Psoas muscle (tissue), 8 donors: ENCODE data around the gene TMEM234. TPM values are rescaled to one million over a fixed set of nuclear protein-coding genes. Genes with fewer than 3 reads are reported as not detected.

Experiments
- ATAC-seq, 4 donors: fragments of 200-7000 bp; cut with Tn5 transposase; one replicate each; pipeline ENCODE4 v1.9.1; 2020; ENCODE audit warnings: moderate library complexity in 3 of 4, mild to moderate bottlenecking in 2 of 4
- DNase-seq, 2 donors: peaks; one replicate each; pipeline ENCODE4 v3.0.0-alpha.2; 2020
- H3K27ac ChIP-seq: fragments of 200-600 bp; one replicate; pipeline ENCODE4 v1.8.0; 2022
- H3K27me3 ChIP-seq, 3 donors: fragments of 200-600 bp in 1 of 3; one replicate each; pipeline versions ENCODE4 v1.6.1 to v1.8.0; 2013 to 2022; ENCODE audit warnings: low read length in 2 of 3, mild to moderate bottlenecking in 2 of 3, moderate library complexity in 1 of 3; ENCODE audit not compliant: insufficient read depth in 3 of 3
- H3K36me3 ChIP-seq, 2 donors: fragments of 200-600 bp in 1 of 2; one replicate each; pipeline versions ENCODE4 v1.6.1 to v1.8.0; 2013 to 2022; ENCODE audit warnings: low read depth in 1 of 2, mild to moderate bottlenecking in 1 of 2, moderate library complexity in 1 of 2; ENCODE audit not compliant: insufficient read depth in 1 of 2
- H3K4me1 ChIP-seq: fragments of 200-600 bp; one replicate; pipeline ENCODE4 v1.8.0; 2022
- H3K4me3 ChIP-seq: fragments of 200-600 bp; one replicate; pipeline ENCODE4 v1.8.0; 2022; ENCODE audit warnings: mild to moderate bottlenecking
- H3K9me3 ChIP-seq: fragments of 200-600 bp; one replicate; pipeline ENCODE4 v1.8.0; 2022
- WGBS, 3 donors: extraction: QIAGEN DNeasy Blood & Tissue Kit; methylation state at CpG; one replicate each; pipeline versions ENCODE4 v1.1.6 to v1.1.7; 2013; 5-methylcytosine and 5-hydroxymethylcytosine counted together
- intact Hi-C, 2 donors: fragments of 100-400 bp; cut with DNase I; formaldehyde crosslinking; loops; one replicate each; pipeline versions ENCODE4 v1.11.0 to v1.14.2; 2022
- polyA plus RNA-seq, 3 donors: library from polyadenylated mRNA; stranded (reverse); fragments of 200-250 nt; gene quantifications; one replicate each; pipeline ENCODE4 v1.2.3, GENCODE V29; 2013
- total RNA-seq, 4 donors: library from RNA; stranded (reverse); fragmentation: NEBNext Ultra II Directional in 2 of 4; extraction: Animal tissue kit (Norgen Biotek cat#: 25700) in 2 of 4; gene quantifications; one replicate each; pipeline versions ENCODE4 v1.2.1 to v1.2.4, GENCODE V29; 2021 to 2023
- TF ChIP-seq, protein P1 (sequence below): fragments of 200-600 bp; IDR thresholded peaks from one replicate; pipeline ENCODE4 v1.8.0; 2022; ENCODE audit warnings: antibody characterized with exemption
- donor health status: healthy with polysubstance abuse.
- donor health status: DM: no; HTN: no; CAD: no; lungs with moderate emphysema.
- donor health status: Bipolar disorder and iron deficiency.
- donor health status: healthy.
- donor health status: DM: yes; HTN: yes; CAD: no.
- donor health status: DM: no; HTN: no; CAD: no.
- donor health status: DM: no; HTN: no; CAD: no.
- donor health status: DM: yes; HTN: yes; CAD: no.

TMEM234 gene
- total and polyA plus RNA-seq, 7 donors, result 2.6 to 9.8 (median 5.7) TPM

DNA sequence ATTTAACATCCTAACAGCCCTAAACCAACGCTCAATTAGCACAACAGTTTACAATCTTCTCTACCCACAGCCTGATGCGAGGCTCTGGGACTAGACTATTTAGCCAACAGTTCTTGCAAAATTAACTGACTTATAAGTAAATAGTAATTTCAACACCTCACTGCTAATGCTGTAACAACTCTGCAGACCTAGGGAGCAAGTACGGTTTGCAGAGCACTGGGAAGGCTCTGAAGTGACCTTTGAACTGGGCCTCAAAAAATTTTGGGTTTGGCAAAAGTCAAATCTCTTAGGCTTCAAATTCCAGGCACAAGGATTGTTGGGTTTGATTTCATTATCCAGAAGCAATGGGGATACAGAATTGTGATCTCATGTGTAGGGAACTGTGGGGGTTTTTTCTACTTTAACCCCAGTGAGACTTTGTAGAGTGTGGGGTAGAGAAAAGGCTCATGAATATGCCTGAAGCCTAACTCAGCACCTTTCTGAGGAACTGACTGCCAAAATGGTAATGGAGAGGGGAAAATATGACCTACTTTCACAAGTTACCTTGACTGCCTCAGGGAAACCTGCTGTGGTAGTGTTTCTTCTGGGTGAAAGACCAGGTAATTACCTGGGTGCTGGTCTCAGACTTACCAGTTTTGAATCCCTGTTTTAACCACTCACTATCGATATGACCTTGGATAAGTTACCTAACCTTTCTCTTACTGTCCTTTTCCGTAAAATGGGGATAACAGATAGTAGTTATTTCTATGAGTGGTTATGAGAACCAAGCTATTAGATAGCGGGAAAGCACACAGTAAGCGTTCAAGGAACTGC lies 43.6 kb downstream of the TMEM234 start:
- peaks cover 29% of the 10 kb centered on the region for H3K4me1 ChIP-seq
- H3K27ac ChIP-seq, result peak overlapping the region; percentile 98
- DNase-seq (no peak), ATAC-seq (no peak)
- TF ChIP-seq, protein P1, sequence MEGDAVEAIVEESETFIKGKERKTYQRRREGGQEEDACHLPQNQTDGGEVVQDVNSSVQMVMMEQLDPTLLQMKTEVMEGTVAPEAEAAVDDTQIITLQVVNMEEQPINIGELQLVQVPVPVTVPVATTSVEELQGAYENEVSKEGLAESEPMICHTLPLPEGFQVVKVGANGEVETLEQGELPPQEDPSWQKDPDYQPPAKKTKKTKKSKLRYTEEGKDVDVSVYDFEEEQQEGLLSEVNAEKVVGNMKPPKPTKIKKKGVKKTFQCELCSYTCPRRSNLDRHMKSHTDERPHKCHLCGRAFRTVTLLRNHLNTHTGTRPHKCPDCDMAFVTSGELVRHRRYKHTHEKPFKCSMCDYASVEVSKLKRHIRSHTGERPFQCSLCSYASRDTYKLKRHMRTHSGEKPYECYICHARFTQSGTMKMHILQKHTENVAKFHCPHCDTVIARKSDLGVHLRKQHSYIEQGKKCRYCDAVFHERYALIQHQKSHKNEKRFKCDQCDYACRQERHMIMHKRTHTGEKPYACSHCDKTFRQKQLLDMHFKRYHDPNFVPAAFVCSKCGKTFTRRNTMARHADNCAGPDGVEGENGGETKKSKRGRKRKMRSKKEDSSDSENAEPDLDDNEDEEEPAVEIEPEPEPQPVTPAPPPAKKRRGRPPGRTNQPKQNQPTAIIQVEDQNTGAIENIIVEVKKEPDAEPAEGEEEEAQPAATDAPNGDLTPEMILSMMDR, result no peak
- no peaks in the 10 kb centered on the region for H3K9me3 ChIP-seq
- H3K4me3 ChIP-seq, result peak overlapping the region; percentile 81
- WGBS, 3 donors, result 77 to 82% (median 79%) methylated on average over 7 of the region's 7 CpGs
- H3K36me3 ChIP-seq, result peaks cover 3 to 43% of the 10 kb centered on the region in 2 donors
- intact Hi-C loops, result no loop called here
- H3K27me3 ChIP-seq, result no peaks in the 10 kb centered on the region

DNA sequence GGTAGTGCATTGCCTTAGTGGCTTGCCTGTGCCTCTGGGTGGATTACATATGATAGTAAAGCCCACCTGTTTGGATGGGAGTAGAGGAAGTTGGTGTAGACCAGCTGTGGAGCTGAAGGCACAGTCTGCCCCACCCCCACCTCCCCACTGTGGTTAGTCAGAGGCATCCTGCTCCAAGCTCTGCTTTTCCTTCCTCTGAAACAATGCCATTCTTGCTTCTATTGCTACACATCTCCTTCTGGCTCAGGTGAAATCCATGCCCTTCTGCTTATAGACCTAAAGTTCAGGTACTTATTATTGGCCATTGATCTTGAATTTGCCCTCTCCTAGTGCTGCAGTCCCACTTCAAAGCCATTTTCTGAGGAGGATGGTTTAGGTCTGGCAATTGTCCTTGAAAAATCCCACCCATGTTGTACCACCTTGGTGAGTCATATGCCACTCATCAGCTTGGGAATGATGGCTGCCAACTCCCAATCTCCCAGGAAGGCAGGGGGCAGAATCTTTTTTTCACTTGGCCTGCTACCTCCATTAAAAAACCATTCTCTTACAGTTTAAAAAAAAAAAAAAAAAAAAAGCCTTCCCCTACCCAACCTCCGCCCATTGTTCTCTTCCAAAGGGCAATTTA lies 49.4 kb downstream of the TMEM234 start:
- WGBS, 3 donors, result 85 to 95% (median 95%) methylated on average over 1 of the region's 1 CpG
- H3K27ac ChIP-seq, result no peak overlapping the region

DNA sequence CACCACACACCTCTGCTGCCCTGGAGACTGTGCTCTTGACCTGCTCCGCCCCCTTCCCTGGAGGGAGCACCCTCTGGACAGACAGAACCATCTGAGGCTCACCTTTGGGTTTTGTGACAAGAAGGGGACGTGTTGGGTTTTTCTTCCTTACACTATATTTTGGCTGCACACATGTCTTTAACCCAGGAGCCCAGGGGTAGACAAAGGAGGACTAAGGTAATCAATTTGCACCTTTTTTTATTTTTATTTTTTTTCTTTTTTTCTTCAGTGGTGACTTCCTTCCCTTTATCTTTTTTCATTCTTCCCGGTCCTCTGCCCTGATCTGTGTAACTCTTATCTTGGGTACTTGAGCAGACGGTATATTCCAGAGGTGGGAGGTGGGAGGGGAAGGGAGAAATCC lies 51.2 kb downstream of the TMEM234 start:
- ATAC-seq, result no peak
- intact Hi-C loops, result no loop called here

More for the DNA sequence above, 49.4 kb downstream of the TMEM234 start:
- no peaks in the 10 kb centered on the region for H3K27me3 ChIP-seq
- no peak for DNase-seq
- TF ChIP-seq, protein P1, result no peak
- H3K4me3 ChIP-seq, result no peak overlapping the region
- no peaks in the 10 kb centered on the region for H3K9me3 ChIP-seq
- no peak for ATAC-seq
- intact Hi-C loops, result no loop called here
- H3K4me1 ChIP-seq, result no peaks in the 10 kb centered on the region
- H3K36me3 ChIP-seq, result peaks cover 13 to 75% of the 10 kb centered on the region in 2 donors

More for the DNA sequence above, 51.2 kb downstream of the TMEM234 start:
- Histone ChIP-seq H3K36me3 (peaks cover 19 to 92% of the 10 kb centered on the region in 2 donors), H3K4me1 (no peaks in the 10 kb centered on the region), H3K4me3 (no peak overlapping the region), H3K27ac (no peak overlapping the region), H3K27me3 (no peaks in the 10 kb centered on the region), H3K9me3 (no peaks in the 10 kb centered on the region)
- no peak for DNase-seq
- WGBS, 3 donors, result 75 to 90% (median 82%) methylated on average over 4 of the region's 4 CpGs
- TF ChIP-seq, protein P1, result no peak

Other genes with a start within 250 kb of the TMEM234 start
- gene KHDRBS1, start 208.5 kb downstream of the TMEM234 start, total RNA-seq, result 10 to 100 TPM; 46.5 to 64.5 (median 56.1) TPM
- gene KHDRBS1, start 208.5 kb downstream of the TMEM234 start, polyA plus RNA-seq, result 10 to 100 TPM; 30.6 to 40.4 (median 38.5) TPM
- gene TMEM39B, start 149.4 kb downstream of the TMEM234 start, total RNA-seq, result 10 to 100 TPM in 2 of 4 donors, 1 to 10 TPM in 2; 7.2 to 11.5 (median 9.6) TPM
- gene TMEM39B, start 149.4 kb downstream of the TMEM234 start, polyA plus RNA-seq, result 1 to 10 TPM; 4.7 to 6.3 (median 5.6) TPM
- 10 to 100 TPM; 67.4 to 98.3 (median 91.9) TPM for gene KPNA6, start 114.3 kb downstream of the TMEM234 start, total RNA-seq
- gene KPNA6, start 114.3 kb downstream of the TMEM234 start, polyA plus RNA-seq, result 10 to 100 TPM; 13.4 to 51.1 (median 19.3) TPM
- 10 to 100 TPM; 12.9 to 21.5 (median 19.7) TPM for gene TXLNA, start 42.7 kb downstream of the TMEM234 start, total RNA-seq
- gene TXLNA, start 42.7 kb downstream of the TMEM234 start, polyA plus RNA-seq, result 10 to 100 TPM in 2 of 3 donors, 1 to 10 TPM in 1; 8.0 to 15.7 (median 12.6) TPM
- 10 to 100 TPM; 38.7 to 69.2 (median 51.3) TPM for gene CCDC28B, start 21.8 kb downstream of the TMEM234 start, total RNA-seq
- gene CCDC28B, start 21.8 kb downstream of the TMEM234 start, polyA plus RNA-seq, result 10 to 100 TPM; 22.2 to 63.6 (median 44.3) TPM
- 1 to 10 TPM in 1 of 4 donors, under 1 TPM in 3; 0.24 to 1.1 (median 0.59) TPM for gene IQCC, start 16.7 kb downstream of the TMEM234 start, total RNA-seq
- gene IQCC, start 16.7 kb downstream of the TMEM234 start, polyA plus RNA-seq, result 1 to 10 TPM in 1 of 3 donors, under 1 TPM in 2; 0.46 to 1.2 (median 0.69) TPM
- gene DCDC2B, start 13.3 kb downstream of the TMEM234 start, total RNA-seq, result not detected
- under 1 TPM in 1 of 3 donors, not detected in 2; 0.04 TPM for gene DCDC2B, start 13.3 kb downstream of the TMEM234 start, polyA plus RNA-seq
- 100 to 1,000 TPM; 174 to 238 (median 189) TPM for gene EIF3I, start 54 bp upstream of the TMEM234 start, total RNA-seq
- 100 to 1,000 TPM; 260 to 506 (median 336) TPM for gene EIF3I, start 54 bp upstream of the TMEM234 start, polyA plus RNA-seq
- gene FAM167B, start 24.9 kb upstream of the TMEM234 start, total RNA-seq, result 1 to 10 TPM; 2.0 to 6.2 (median 3.3) TPM
- gene FAM167B, start 24.9 kb upstream of the TMEM234 start, polyA plus RNA-seq, result 1 to 10 TPM; 3.1 to 5.2 (median 3.7) TPM
- under 1 TPM; 0.77 to 0.89 (median 0.82) TPM for gene LCK, start 28.9 kb upstream of the TMEM234 start, total RNA-seq
- under 1 TPM; 0.10 to 0.27 (median 0.26) TPM for gene LCK, start 28.9 kb upstream of the TMEM234 start, polyA plus RNA-seq
- 10 to 100 TPM; 11.8 to 17.2 (median 14.6) TPM for gene HDAC1, start 69.7 kb upstream of the TMEM234 start, total RNA-seq
- gene HDAC1, start 69.7 kb upstream of the TMEM234 start, polyA plus RNA-seq, result 10 to 100 TPM; 13.8 to 23.1 (median 17.0) TPM
- gene MARCKSL1, start 113.9 kb upstream of the TMEM234 start, total RNA-seq, result 1 to 10 TPM; 5.6 to 9.5 (median 8.8) TPM
- gene MARCKSL1, start 113.9 kb upstream of the TMEM234 start, polyA plus RNA-seq, result 10 to 100 TPM in 2 of 3 donors, 1 to 10 TPM in 1; 9.4 to 12.9 (median 12.2) TPM
- 1 to 10 TPM in 3 of 4 donors, under 1 TPM in 1; 0.98 to 4.0 (median 1.7) TPM for gene FAM229A, start 140.1 kb upstream of the TMEM234 start, total RNA-seq
- 1 to 10 TPM; 1.8 to 3.1 (median 2.1) TPM for gene FAM229A, start 140.1 kb upstream of the TMEM234 start, polyA plus RNA-seq
- 1 to 10 TPM in 1 of 4 donors, not detected in 3; 1.5 TPM for gene TSSK3, start 140.2 kb upstream of the TMEM234 start, total RNA-seq
- gene TSSK3, start 140.2 kb upstream of the TMEM234 start, polyA plus RNA-seq, result 1 to 10 TPM in 1 of 3 donors, under 1 TPM in 2; 0.10 to 4.0 (median 0.12) TPM
- gene BSDC1, start 172.1 kb upstream of the TMEM234 start, total RNA-seq, result 10 to 100 TPM; 29.5 to 59.1 (median 34.5) TPM
- gene BSDC1, start 172.1 kb upstream of the TMEM234 start, polyA plus RNA-seq, result 10 to 100 TPM; 25.4 to 68.4 (median 29.6) TPM
- gene ZBTB8B, start 242.7 kb upstream of the TMEM234 start, total RNA-seq, result not detected
- gene ZBTB8B, start 242.7 kb upstream of the TMEM234 start, polyA plus RNA-seq, result under 1 TPM in 2 of 3 donors, not detected in 1; under 0.01 TPM